IMR-90 (cell line): Measurements from ENCODE around the gene TAAR8. TPM values are rescaled to one million over a fixed set of nuclear protein-coding genes. Genes with fewer than 3 reads are reported as not detected.

ENCODE experiments used
- ATAC-seq: fragments of 200-7000 bp; cut with Tn5 transposase; 2 replicates; pipeline ENCODE4 v1.9.1; 2020; ENCODE audit warnings: low read depth, mild to moderate bottlenecking, moderate library complexity
- BruUV-seq: library from RNA; stranded (reverse); fragments of 400-500 nt; replicated peaks from 2 replicates; lab custom pipeline; 2021; lab: Mats Ljungman, UMichigan
- CTCF ChIA-PET: fragments of 300-600 bp; formaldehyde crosslinking; extraction: SDS; loops from one replicate; lab custom pipeline; 2021; ENCODE audit warnings: antibody characterized with exemption; lab: Yijun Ruan, JAX
- POLR2A ChIA-PET: fragments of 300-600 bp; sonication (Branson Sonifier 250); formaldehyde crosslinking; loops from one replicate; lab custom pipeline; 2022; ENCODE audit warnings: antibody characterized with exemption; ENCODE audit not compliant: unreplicated experiment; lab: Charles Lee
- DNase-seq: peaks from one replicate; pipeline ENCODE4 v3.0.0; 2013
- H2AFZ ChIP-seq: replicated peaks from 2 replicates; pipeline ENCODE3; 2013; ENCODE audit warnings: low read length, mild to moderate bottlenecking; ENCODE audit not compliant: poor library complexity
- H2AK5ac ChIP-seq: 2 replicates; pipeline ENCODE4 v1.6.1; 2013; ENCODE audit warnings: low read depth, low read length, inconsistent platforms
- H2AK9ac ChIP-seq: replicated peaks from 2 replicates; pipeline ENCODE3; 2013; ENCODE audit warnings: mild to moderate bottlenecking, low read depth, low read length, moderate library complexity; ENCODE audit not compliant: poor library complexity
- H2BK120ac ChIP-seq: 2 replicates; pipeline ENCODE4 v1.6.1; 2013; ENCODE audit warnings: low read depth, low read length, inconsistent platforms
- H2BK15ac ChIP-seq: 3 replicates; pipeline ENCODE4 v1.6.1; 2013; ENCODE audit warnings: low read depth, low read length, inconsistent platforms
- H2BK20ac ChIP-seq: 2 replicates; pipeline ENCODE4 v1.6.1; 2013; ENCODE audit warnings: low read depth, mild to moderate bottlenecking, inconsistent platforms, low read length, moderate library complexity
- H2BK5ac ChIP-seq: 2 replicates; pipeline ENCODE4 v1.6.1; 2013; ENCODE audit warnings: mild to moderate bottlenecking, low read depth, low read length, inconsistent platforms; ENCODE audit not compliant: poor library complexity, severe bottlenecking
- H3K14ac ChIP-seq: replicated peaks from 2 replicates; pipeline ENCODE4 v1.6.1; 2013; ENCODE audit warnings: low read depth, low read length, inconsistent platforms
- H3K18ac ChIP-seq: 2 replicates; pipeline ENCODE4 v1.6.1; 2013; ENCODE audit warnings: low read depth, low read length, control low read depth
- H3K23ac ChIP-seq: 2 replicates; pipeline ENCODE4 v1.6.1; 2013; ENCODE audit warnings: low read depth, low read length, inconsistent platforms
- H3K27ac ChIP-seq: 2 replicates; pipeline ENCODE4 v1.5.1; 2013; ENCODE audit warnings: mild to moderate bottlenecking, control low read depth, low read length; ENCODE audit not compliant: insufficient read depth
- H3K27me3 ChIP-seq: 2 replicates; pipeline ENCODE4 v1.6.1; 2013; ENCODE audit warnings: low read length; ENCODE audit not compliant: control insufficient read depth, insufficient read depth
- H3K36me3 ChIP-seq: 2 replicates; pipeline ENCODE4 v1.6.1; 2013; ENCODE audit warnings: low read length, mixed read lengths; ENCODE audit not compliant: control insufficient read depth, insufficient read depth
- H3K4ac ChIP-seq: 2 replicates; pipeline ENCODE4 v1.6.1; 2013; ENCODE audit warnings: low read depth, low read length, inconsistent platforms
- H3K4me1 ChIP-seq: 2 replicates; pipeline ENCODE4 v1.6.1; 2013; ENCODE audit warnings: low read length, mixed read lengths; ENCODE audit not compliant: control insufficient read depth, insufficient read depth
- H3K4me2 ChIP-seq: 2 replicates; pipeline ENCODE4 v1.6.1; 2013; ENCODE audit warnings: low read depth, mild to moderate bottlenecking, control low read depth, low read length, moderate library complexity
- H3K4me3 ChIP-seq: 2 replicates; pipeline ENCODE4 v1.5.1; 2013; ENCODE audit warnings: low read depth, mild to moderate bottlenecking, control low read depth, low read length, moderate library complexity; ENCODE audit not compliant: insufficient read depth
- H3K56ac ChIP-seq: 2 replicates; pipeline ENCODE4 v1.6.1; 2013; ENCODE audit warnings: low read length, inconsistent platforms; ENCODE audit not compliant: insufficient read depth; ENCODE audit errors: extremely low read depth
- H3K79me1 ChIP-seq, 2 experiments: 2 replicates each; pipeline ENCODE4 v1.6.1; 2013; ENCODE audit warnings: low read length in 2 of 2, inconsistent platforms in 1 of 2, low read depth in 1 of 2
- H3K9ac ChIP-seq: 2 replicates; pipeline ENCODE4 v1.6.1; 2013; ENCODE audit warnings: low read depth, low read length, control low read depth
- H3K9me1 ChIP-seq: 2 replicates; pipeline ENCODE4 v1.6.1; 2013; ENCODE audit warnings: low read length, inconsistent platforms; ENCODE audit not compliant: insufficient read depth
- H3K9me3 ChIP-seq: 2 replicates; pipeline ENCODE4 v1.6.1; 2013; ENCODE audit warnings: low read length; ENCODE audit not compliant: control insufficient read depth, insufficient read depth
- H4K20me1 ChIP-seq: 2 replicates; pipeline ENCODE4 v1.6.1; 2013; ENCODE audit warnings: low read length, inconsistent platforms; ENCODE audit not compliant: insufficient read depth
- H4K5ac ChIP-seq: 2 replicates; pipeline ENCODE4 v1.6.1; 2013; ENCODE audit warnings: mild to moderate bottlenecking, low read depth, low read length, control low read depth
- H4K8ac ChIP-seq, 2 experiments: 2 replicates each; pipeline ENCODE4 v1.6.1; 2013; ENCODE audit warnings: low read depth in 2 of 2, low read length in 2 of 2, control low read depth in 1 of 2, inconsistent platforms in 1 of 2
- H4K91ac ChIP-seq: 2 replicates; pipeline ENCODE4 v1.6.1; 2013; ENCODE audit warnings: low read depth, low read length, inconsistent platforms; ENCODE audit not compliant: insufficient read depth
- CEBPB ChIP-seq: IDR thresholded peaks from 2 replicates; pipeline ENCODE4 v1.6.1; 2012; ENCODE audit warnings: low read depth, low read length, improper control_type of control experiment
- CHD1 ChIP-seq: IDR thresholded peaks from 2 replicates; pipeline ENCODE4 v1.6.1; 2012; ENCODE audit warnings: low read depth, low read length, improper control_type of control experiment
- CTCF ChIP-seq: conservative IDR thresholded peaks from 2 replicates; pipeline ENCODE4 v1.5.1; 2012; ENCODE audit warnings: mild to moderate bottlenecking, low read depth, low read length, improper control_type of control experiment
- ELK1 ChIP-seq: fragments of 150-350 bp; IDR thresholded peaks from 2 replicates; pipeline ENCODE4 v1.6.1; 2016; ENCODE audit warnings: low read depth, mild to moderate bottlenecking, low read length, moderate library complexity, borderline replicate concordance
- FOS ChIP-seq: fragments of 150-350 bp; IDR thresholded peaks from 2 replicates; pipeline ENCODE4 v1.6.1; 2016; ENCODE audit warnings: low read depth, low read length
- MAFK ChIP-seq: IDR thresholded peaks from 2 replicates; pipeline ENCODE4 v1.6.1; 2012; ENCODE audit warnings: low read depth, low read length, improper control_type of control experiment
- MAZ ChIP-seq: IDR thresholded peaks from 2 replicates; pipeline ENCODE4 v1.6.1; 2012; ENCODE audit warnings: low read depth, mild to moderate bottlenecking, low read length, improper control_type of control experiment, moderate library complexity, borderline replicate concordance
- MXI1 ChIP-seq: IDR thresholded peaks from 2 replicates; pipeline ENCODE4 v1.6.1; 2012; ENCODE audit warnings: low read depth, mild to moderate bottlenecking, low read length, moderate library complexity, borderline replicate concordance
- NFE2L2 ChIP-seq: fragments of 150-350 bp; IDR thresholded peaks from 2 replicates; pipeline ENCODE4 v1.6.1; 2016; ENCODE audit warnings: low read depth, mild to moderate bottlenecking, low read length
- POLR2A ChIP-seq: IDR thresholded peaks from 2 replicates; pipeline ENCODE4 v1.6.1; 2012; ENCODE audit warnings: mild to moderate bottlenecking, low read depth, low read length
- RAD21 ChIP-seq: IDR thresholded peaks from 2 replicates; pipeline ENCODE4 v1.6.1; 2012; ENCODE audit warnings: low read length, improper control_type of control experiment
- RCOR1 ChIP-seq: IDR thresholded peaks from 2 replicates; pipeline ENCODE4 v1.6.1; 2012; ENCODE audit warnings: mild to moderate bottlenecking, low read length, improper control_type of control experiment; ENCODE audit not compliant: insufficient replicate concordance
- RFX5 ChIP-seq: IDR thresholded peaks from 2 replicates; pipeline ENCODE4 v1.8.0; 2012; ENCODE audit warnings: low read depth, mild to moderate bottlenecking, low read length, moderate library complexity
- SMC3 ChIP-seq: fragments of 150-350 bp; IDR thresholded peaks from 2 replicates; pipeline ENCODE4 v1.6.1; 2016; ENCODE audit warnings: low read depth, mild to moderate bottlenecking, antibody characterized with exemption, low read length, moderate library complexity
- USF2 ChIP-seq: fragments of 150-350 bp; IDR thresholded peaks from 2 replicates; pipeline ENCODE4 v1.6.1; 2017; ENCODE audit warnings: mild to moderate bottlenecking, antibody characterized with exemption, low read length, low read depth
- WGBS, 2 experiments: methylation state at CpG; one replicate each; pipeline versions ENCODE4 v1.1.5 to v1.1.7; 2013; ENCODE audit warnings: missing lambda C conversion rate in 2 of 2; ENCODE audit not compliant: insufficient read length in 1 of 2; ENCODE audit errors: extremely low coverage in 2 of 2; 5-methylcytosine and 5-hydroxymethylcytosine counted together
- dilution Hi-C: fragments of 300-500 bp; cut with HindIII; formaldehyde crosslinking; loops from one replicate; pipeline ENCODE4 v1.14.3; 2018; ENCODE audit warnings: low sequenced_read_pairs; ENCODE audit not compliant: unreplicated experiment
- in situ Hi-C: fragments of 300-500 bp; cut with MboI; formaldehyde crosslinking; loops from 3 replicates; pipeline ENCODE4 v1.14.3; 2019; ENCODE audit warnings: low sequenced_read_pairs, inconsistent platforms, mixed read lengths
- intact Hi-C: fragments of 100-400 bp; cut with micrococcal nuclease; formaldehyde crosslinking; loops from 2 replicates; pipeline ENCODE4 v1.10.0; 2022
- polyA plus RNA-seq, 3 experiments: library from polyadenylated mRNA; depleted of rRNA; stranded (reverse); fragments of >200 nt; gene quantifications; 2 replicates each; pipeline ENCODE4 v1.2.3, GENCODE V29; 2012; ENCODE audit warnings: low replicate concordance in 1 of 3
- total RNA-seq: library from RNA; depleted of rRNA; stranded (reverse); fragments of >200 nt; gene quantifications from 2 replicates; pipeline ENCODE4 v1.2.3, GENCODE V29; 2012

TAAR8 gene
- total and polyA plus RNA-seq, 2 of the 4 experiments (the other 2 are of a cell fraction) = not detected

GRCh38 chr6:132567566-132567965 lies 15.1 kb downstream of the TAAR8 start:
- POLR2A ChIA-PET = no interaction called here
- TF ChIP-seq USF2 = no peak
- no peak for TF ChIP-seq POLR2A
- TF ChIP-seq ELK1 = no peak
- TF ChIP-seq FOS = no peak
- TF ChIP-seq CHD1 = no peak
- TF ChIP-seq MAZ = no peak
- TF ChIP-seq RCOR1 = no peak
- TF ChIP-seq MAFK = no peak
- no peak for TF ChIP-seq SMC3
- TF ChIP-seq RFX5 = no peak
- TF ChIP-seq CEBPB = no peak
- no peak for TF ChIP-seq RAD21
- no peak for TF ChIP-seq CTCF
- TF ChIP-seq MXI1 = no peak
- no peak for TF ChIP-seq NFE2L2
- Histone ChIP-seq H3K36me3 (no peaks in the 10 kb centered on the region), H2BK20ac (no peak overlapping the region), H3K9ac (no peak overlapping the region), H3K18ac (no peak overlapping the region), H2AK5ac (no peak overlapping the region), H2BK120ac (no peak overlapping the region), H4K20me1 (no peaks in the 10 kb centered on the region), H3K9me1 (no peaks in the 10 kb centered on the region), H3K4me1 (no peaks in the 10 kb centered on the region), H2AFZ (no peak overlapping the region), H3K4me2 (no peak overlapping the region), H4K91ac (no peak overlapping the region), H2AK9ac (no peak overlapping the region), H2BK15ac (no peak overlapping the region), H2BK5ac (no peak overlapping the region), H3K23ac (no peak overlapping the region), H3K27me3 (peaks cover 43% of the 10 kb centered on the region), H3K79me1 (no peaks in the 10 kb centered on the region), H3K27ac (no peak overlapping the region), H3K9me3 (no peaks in the 10 kb centered on the region), H3K4ac (no peak overlapping the region), H3K4me3 (no peak overlapping the region), H4K5ac (no peak overlapping the region), H4K8ac (no peak overlapping the region), H3K14ac (no peak overlapping the region), H3K56ac (no peak overlapping the region)
- no peak for DNase-seq
- in situ Hi-C loops = no loop called here
- WGBS, 2 experiments = no CpG with 5 or more reads among the region's 1 CpG
- BruUV-seq = no TSS peak
- dilution Hi-C loops = no loop called here
- CTCF ChIA-PET = no interaction called here
- no peak for ATAC-seq
- intact Hi-C loops = no loop called here
